GM10248 (cell line): ENCODE data around the gene RUNX1.

Source experiments
- CTCF ChIA-PET: fragments of 300-600 bp; sonication (Branson Sonifier 250); formaldehyde crosslinking; extraction: SDS; loops from one replicate; lab custom pipeline; 2021; ENCODE audit warnings: antibody characterized with exemption; lab: Yijun Ruan, JAX
- POLR2A ChIA-PET: fragments of 350-650 bp; sonication (Branson Sonifier 250); formaldehyde crosslinking; extraction: SDS; loops from one replicate; lab custom pipeline; 2020; ENCODE audit warnings: antibody characterized with exemption; lab: Yijun Ruan, JAX
- DNase-seq: peaks from one replicate; pipeline ENCODE4 v3.0.0; 2012; ENCODE audit errors: extremely low spot score
- CTCF ChIP-seq: IDR thresholded peaks from 2 replicates; pipeline ENCODE4 v1.5.1; 2012; ENCODE audit warnings: mild to moderate bottlenecking, low read depth; ENCODE audit errors: extremely low read depth, missing control alignments, control extremely low read depth

The RUNX1 gene

GRCh38 chr21:35019631-35020032 is 29.5 kb downstream of the RUNX1 start:
- DNase-seq = no peak
- ChIA-PET POLR2A (no interaction called here), CTCF (no interaction called here)
- no peak for TF ChIP-seq CTCF

GRCh38 chr21:35017256-35017655 is 31.8 kb downstream of the RUNX1 start:
- ChIA-PET POLR2A (no interaction called here), CTCF (interaction anchor here (0.9 to 1.2 kb wide), 2 partner anchors 10 kb away, joined by 3 read pairs; no protein-coding TSS in a partner anchor)
- no peak for TF ChIP-seq CTCF
- DNase-seq = no peak

- no peak for TF ChIP-seq CTCF
- POLR2A ChIA-PET = no interaction called here
- CTCF ChIA-PET = interaction anchor here (1.2 to 1.3 kb wide), 2 partner anchors 10 to 11 kb away, joined by 3 to 5 read pairs; no protein-coding TSS in a partner anchor
- DNase-seq = no peak
Observed at GRCh38 chr21:35016517-35017188, 32.4 kb downstream of the RUNX1 start.

- TF ChIP-seq CTCF = no peak
- ChIA-PET POLR2A (no interaction called here), CTCF (interaction anchor here (1.3 kb wide), 1 partner anchor 10 kb away, joined by 5 read pairs; no protein-coding TSS in a partner anchor)
- DNase-seq = no peak
Observed at GRCh38 chr21:35016071-35016470, 33.0 kb downstream of the RUNX1 start.

- no peak for TF ChIP-seq CTCF
- ChIA-PET CTCF (interaction anchor here (1.3 kb wide), 1 partner anchor 9 kb away, joined by 5 read pairs; no protein-coding TSS in a partner anchor), POLR2A (no interaction called here)
- DNase-seq = no peak
Observed at GRCh38 chr21:35015435-35016024, 33.6 kb downstream of the RUNX1 start.

GRCh38 chr21:35014302-35015041 is 34.6 kb downstream of the RUNX1 start:
- DNase-seq = no peak
- ChIA-PET CTCF (no interaction called here), POLR2A (no interaction called here)
- TF ChIP-seq CTCF = no peak
